HCT116 (cell line): ENCODE results near the gene BTBD9. TPM values are rescaled to one million over a fixed set of nuclear protein-coding genes. Genes with fewer than 3 reads are reported as not detected.

Experiments used
- ATAC-seq: fragments of 200-7000 bp; cut with Tn5 transposase; 2 replicates; pipeline ENCODE4 v1.9.1; 2020; ENCODE audit warnings: mild to moderate bottlenecking, moderate library complexity
- BruUV-seq: library from RNA; stranded (reverse); fragments of 400-500 nt; replicated peaks from 2 replicates; lab custom pipeline; 2021; lab: Mats Ljungman, UMichigan
- CTCF ChIA-PET: fragments of 300-600 bp; sonication (Branson Sonifier 250); formaldehyde crosslinking; loops from one replicate; lab custom pipeline; 2021; ENCODE audit warnings: antibody characterized with exemption; lab: Charles Lee
- POLR2A ChIA-PET: fragments of 300-600, 350-600 bp; sonication (Branson Sonifier 250); formaldehyde crosslinking; loops from one replicate; lab custom pipeline; 2021; ENCODE audit warnings: antibody characterized with exemption; lab: Charles Lee
- RAD21 ChIA-PET, 2 experiments: fragments of 300-600 bp; sonication (Branson Sonifier 250); formaldehyde crosslinking; loops; one replicate each; lab custom pipeline; 2023; ENCODE audit warnings: low total read pairs in 2 of 2; ENCODE audit not compliant: uncharacterized antibody in 2 of 2, unreplicated experiment in 2 of 2, low non-redundant PET in 1 of 2; lab: Charles Lee
- DNase-seq: peaks from one replicate; pipeline ENCODE4 v3.0.0-alpha.2; 2010; ENCODE audit warnings: low read depth, low spot score
- H2AFZ ChIP-seq: fragments of 200-600 bp; shearing (Covaris generic), sonication (generic); 2 replicates; pipeline ENCODE4 v1.6.1; 2017; ENCODE audit warnings: low read depth, mixed run types, mixed read lengths, antibody characterized with exemption, low read length; ENCODE audit not compliant: poor library complexity, severe bottlenecking
- H3K27ac ChIP-seq: 2 replicates; pipeline ENCODE4 v1.5.1; 2012; ENCODE audit warnings: low read depth, low read length
- H3K27me3 ChIP-seq: fragments of 200-600 bp; sonication (generic); 2 replicates; pipeline ENCODE4 v1.6.1; 2016; ENCODE audit warnings: mixed run types, low read length, mixed read lengths; ENCODE audit not compliant: insufficient read depth
- H3K36me3 ChIP-seq, 2 experiments: fragments of 200-500 bp in 1 of 2; fragments of 200-600 bp in 1 of 2; sonication (Bioruptor generic) in 1 of 2; sonication (generic) in 1 of 2; 2 replicates each; pipeline versions ENCODE4 v1.5.1 to v1.6.1; 2014 to 2016; ENCODE audit warnings: low read length in 2 of 2, inconsistent platforms in 1 of 2, mixed read lengths in 1 of 2, mixed run types in 1 of 2; ENCODE audit not compliant: insufficient read depth in 2 of 2, control insufficient read depth in 1 of 2
- H3K4me1 ChIP-seq, 2 experiments: fragments of 200-600 bp in 1 of 2; sonication (generic) in 1 of 2; 2 replicates each; pipeline versions ENCODE4 v1.5.1 to v1.6.1; 2012 to 2017; ENCODE audit warnings: low read length in 2 of 2, inconsistent platforms in 1 of 2, mild to moderate bottlenecking in 1 of 2, mixed read lengths in 1 of 2, mixed run types in 1 of 2, moderate library complexity in 1 of 2; ENCODE audit not compliant: insufficient read depth in 2 of 2, control insufficient read depth in 1 of 2
- H3K4me2 ChIP-seq: fragments of 200-600 bp; sonication (generic); 2 replicates; pipeline ENCODE4 v1.6.1; 2017; ENCODE audit warnings: mixed run types, low read length, mixed read lengths
- H3K4me3 ChIP-seq, 2 experiments: fragments of 200-600 bp in 1 of 2; sonication (generic) in 1 of 2; replicated peaks in 1 of 2; 2 replicates each; pipeline ENCODE4 v1.5.1; 2011 to 2016; ENCODE audit warnings: low read length in 2 of 2, control low read depth in 1 of 2, low read depth in 1 of 2, mild to moderate bottlenecking in 1 of 2, mixed read lengths in 1 of 2, mixed run types in 1 of 2
- H3K79me2 ChIP-seq: fragments of 200-600 bp; sonication (generic); 2 replicates; pipeline ENCODE4 v1.6.1; 2017; ENCODE audit warnings: mild to moderate bottlenecking, mixed run types, low read length, moderate library complexity, mixed read lengths; ENCODE audit not compliant: insufficient read depth
- H3K9ac ChIP-seq: fragments of 200-600 bp; sonication (generic); 2 replicates; pipeline ENCODE4 v1.6.1; 2016; ENCODE audit warnings: low read length, mixed read lengths
- H3K9me2 ChIP-seq: fragments of 200-600 bp; sonication (generic), shearing (Covaris generic); 2 replicates; pipeline ENCODE4 v1.6.1; 2017; ENCODE audit warnings: mixed run types, mild to moderate bottlenecking, moderate library complexity; ENCODE audit not compliant: insufficient read depth
- H3K9me3 ChIP-seq, 2 experiments: fragments of 200-500 bp in 1 of 2; fragments of 200-600 bp in 1 of 2; sonication (Bioruptor generic) in 1 of 2; sonication (generic) in 1 of 2; 2 replicates each; pipeline ENCODE4 v1.6.1; 2014 to 2017; ENCODE audit warnings: low read length in 2 of 2, mixed read lengths in 2 of 2, inconsistent platforms in 1 of 2, low read depth in 1 of 2, mild to moderate bottlenecking in 1 of 2, mixed run types in 1 of 2, moderate library complexity in 1 of 2; ENCODE audit not compliant: control insufficient read depth in 1 of 2, insufficient read depth in 1 of 2
- H4K20me1 ChIP-seq: fragments of 200-600 bp; sonication (generic), shearing (Covaris generic); 2 replicates; pipeline ENCODE4 v1.6.1; 2017; ENCODE audit warnings: mixed run types, mild to moderate bottlenecking, moderate library complexity; ENCODE audit not compliant: insufficient read depth
- CBX3 ChIP-seq: IDR thresholded peaks from 2 replicates; pipeline ENCODE4 v1.6.1; 2012; ENCODE audit warnings: low read depth
- EZH2phosphoT487 ChIP-seq: fragments of 200-600 bp; IDR thresholded peaks from 2 replicates; pipeline ENCODE4 v1.6.1; 2018; ENCODE audit warnings: antibody characterized with exemption, borderline replicate concordance
- FOSL1 ChIP-seq: IDR thresholded peaks from 2 replicates; pipeline ENCODE4 v1.6.1; 2012; ENCODE audit warnings: low read depth
- POLR2AphosphoS5 ChIP-seq: IDR thresholded peaks from 2 replicates; pipeline ENCODE4 v1.6.1; 2011; ENCODE audit warnings: mild to moderate bottlenecking, low read depth, low read length, moderate library complexity
- RAD21 ChIP-seq: IDR thresholded peaks from 2 replicates; pipeline ENCODE4 v1.6.1; 2012; ENCODE audit warnings: low read depth, mild to moderate bottlenecking
- SIN3A ChIP-seq: IDR thresholded peaks from 2 replicates; pipeline ENCODE4 v1.6.1; 2012; ENCODE audit warnings: low read depth
- intact Hi-C: fragments of 100-400 bp; cut with micrococcal nuclease; formaldehyde crosslinking; loops from 2 replicates; pipeline ENCODE4 v1.10.0; 2022
- total RNA-seq: library from RNA; stranded (reverse); gene quantifications from one replicate; pipeline ENCODE4 v1.2.1, GENCODE V29; 2021; ENCODE audit not compliant: unreplicated experiment

BTBD9 gene
- total RNA-seq, 1 experiment from 2014 or later = 10.9 TPM

- no peaks in the 10 kb centered on the region for H3K9me2 ChIP-seq
- H3K4me3 ChIP-seq = no peak overlapping the region
- no peak for DNase-seq
- H3K27me3 ChIP-seq = no peaks in the 10 kb centered on the region
- H3K9ac ChIP-seq = no peak overlapping the region
- H3K36me3 ChIP-seq = no peaks in the 10 kb centered on the region
- TF ChIP-seq FOSL1 (no peak), RAD21 (no peak), POLR2AphosphoS5 (no peak)
- H3K4me2 ChIP-seq = no peak overlapping the region
- no peaks in the 10 kb centered on the region for H4K20me1 ChIP-seq
- ChIA-PET CTCF (no interaction called here), RAD21 (no interaction called here), POLR2A (no interaction called here)
- no peaks in the 10 kb centered on the region for H3K79me2 ChIP-seq
- intact Hi-C loops = no loop called here
- no peak overlapping the region for H3K27ac ChIP-seq
- no peak overlapping the region for H2AFZ ChIP-seq
- no peaks in the 10 kb centered on the region for H3K4me1 ChIP-seq
- BruUV-seq = no TSS peak
- H3K9me3 ChIP-seq = no peaks in the 10 kb centered on the region
- no peak for ATAC-seq
These were observed 59.7 kb downstream of the BTBD9 start for GRCh38 chr6:38580030-38580429.

- Histone ChIP-seq H3K4me3 (no peak overlapping the region), H3K79me2 (no peaks in the 10 kb centered on the region), H3K36me3 (no peaks in the 10 kb centered on the region), H3K4me2 (no peak overlapping the region), H2AFZ (no peak overlapping the region), H3K27me3 (no peaks in the 10 kb centered on the region), H3K9me2 (no peaks in the 10 kb centered on the region), H3K27ac (no peak overlapping the region), H3K9ac (no peak overlapping the region), H4K20me1 (no peaks in the 10 kb centered on the region)
- no TSS peak for BruUV-seq
- POLR2A ChIA-PET = no interaction called here
- ATAC-seq = no peak
- DNase-seq = no peak
- TF ChIP-seq EZH2phosphoT487 (no peak), SIN3A (no peak), CBX3 (no peak)
- TF ChIP-seq, all 23 proteins: peak for 0
- intact Hi-C loops = no loop called here
- H3K9me3 ChIP-seq = no peaks in the 10 kb centered on the region
- RAD21 ChIA-PET = no interaction called here
- CTCF ChIA-PET = no interaction called here
- H3K4me1 ChIP-seq = no peaks in the 10 kb centered on the region
These were observed 60.6 kb downstream of the BTBD9 start for GRCh38 chr6:38579010-38579628.
